ENCODE measurements around the gene AGBL1.

The AGBL1 gene

DNA sequence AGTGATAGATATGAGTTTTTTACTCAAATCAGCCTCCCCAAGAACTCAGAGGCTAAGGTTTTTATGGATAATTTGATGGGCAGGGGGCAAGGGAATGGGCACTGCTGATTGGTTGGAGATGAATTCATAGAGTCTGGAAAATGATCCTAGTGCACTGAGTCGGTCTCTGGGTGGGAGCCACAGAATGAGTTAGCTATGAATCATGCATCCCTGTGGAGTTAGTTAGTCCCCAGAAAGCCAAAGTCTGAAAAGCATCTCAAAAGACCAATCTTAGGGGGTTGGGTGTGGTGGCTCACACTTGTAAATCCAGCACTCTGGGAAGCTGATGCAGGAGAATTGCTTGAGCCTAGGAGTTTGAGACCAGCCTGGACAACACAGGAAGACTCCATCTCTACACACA lies 516.1 kb downstream of the AGBL1 start:
- Histone ChIP-seq H3K4me2 (no peak overlapping the region), H2AFZ (ENCODE audit: low read depth) (no peak overlapping the region), H3K36me3 (ENCODE audit: insufficient read depth) (no peaks in the 10 kb centered on the region), H3K4me3 (IDR thresholded peaks at IDR 0.05; ENCODE audit: insufficient read depth, low read depth, low read length) (no peak overlapping the region), H3K9ac (no peak overlapping the region), H3K27me3 (ENCODE audit: insufficient read depth, low read depth) (no peaks in the 10 kb centered on the region), H3K27ac (no peak overlapping the region), H4K20me1 (ENCODE audit: insufficient read depth) (no peaks in the 10 kb centered on the region), H3K79me2 (ENCODE audit: insufficient read depth, low read depth) (no peaks in the 10 kb centered on the region), H3K4me1 (ENCODE audit: low read depth, poor library complexity, severe bottlenecking) (no peaks in the 10 kb centered on the region)
- TF ChIP-seq, protein P1, sequence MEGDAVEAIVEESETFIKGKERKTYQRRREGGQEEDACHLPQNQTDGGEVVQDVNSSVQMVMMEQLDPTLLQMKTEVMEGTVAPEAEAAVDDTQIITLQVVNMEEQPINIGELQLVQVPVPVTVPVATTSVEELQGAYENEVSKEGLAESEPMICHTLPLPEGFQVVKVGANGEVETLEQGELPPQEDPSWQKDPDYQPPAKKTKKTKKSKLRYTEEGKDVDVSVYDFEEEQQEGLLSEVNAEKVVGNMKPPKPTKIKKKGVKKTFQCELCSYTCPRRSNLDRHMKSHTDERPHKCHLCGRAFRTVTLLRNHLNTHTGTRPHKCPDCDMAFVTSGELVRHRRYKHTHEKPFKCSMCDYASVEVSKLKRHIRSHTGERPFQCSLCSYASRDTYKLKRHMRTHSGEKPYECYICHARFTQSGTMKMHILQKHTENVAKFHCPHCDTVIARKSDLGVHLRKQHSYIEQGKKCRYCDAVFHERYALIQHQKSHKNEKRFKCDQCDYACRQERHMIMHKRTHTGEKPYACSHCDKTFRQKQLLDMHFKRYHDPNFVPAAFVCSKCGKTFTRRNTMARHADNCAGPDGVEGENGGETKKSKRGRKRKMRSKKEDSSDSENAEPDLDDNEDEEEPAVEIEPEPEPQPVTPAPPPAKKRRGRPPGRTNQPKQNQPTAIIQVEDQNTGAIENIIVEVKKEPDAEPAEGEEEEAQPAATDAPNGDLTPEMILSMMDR (conservative IDR thresholded peaks at IDR 0.05; ENCODE audit: low read depth, low read length): no peak

DNA sequence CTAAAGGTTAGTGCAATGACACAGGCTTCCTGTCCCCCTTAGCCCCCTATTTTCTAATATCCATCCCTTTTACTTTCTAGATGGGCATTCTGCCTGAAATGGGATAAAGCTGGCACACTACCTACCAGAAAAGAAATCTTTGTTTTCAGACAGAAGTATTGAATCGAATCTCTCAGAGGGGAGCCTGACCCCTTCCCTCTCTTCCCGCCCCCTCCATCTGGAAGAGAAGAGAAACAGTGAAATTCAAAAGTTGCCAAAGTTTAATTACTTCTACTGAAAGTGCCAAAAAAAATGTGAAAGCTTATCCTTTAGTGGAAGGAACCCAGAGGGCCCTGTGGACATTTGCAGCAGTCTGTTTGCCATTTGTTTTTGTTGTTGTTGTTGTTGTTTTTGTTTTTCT lies 523.8 kb downstream of the AGBL1 start:
- H3K9ac ChIP-seq: no peak overlapping the region
- no peaks in the 10 kb centered on the region for H3K36me3 ChIP-seq (ENCODE audit: insufficient read depth)
- H4K20me1 ChIP-seq (ENCODE audit: insufficient read depth): no peaks in the 10 kb centered on the region
- H3K4me3 ChIP-seq (IDR thresholded peaks at IDR 0.05; ENCODE audit: insufficient read depth, low read depth, low read length): no peak overlapping the region
- no peaks in the 10 kb centered on the region for H3K27me3 ChIP-seq (ENCODE audit: insufficient read depth, low read depth)
- no peaks in the 10 kb centered on the region for H3K4me1 ChIP-seq (ENCODE audit: low read depth, poor library complexity, severe bottlenecking)
- no peaks in the 10 kb centered on the region for H3K79me2 ChIP-seq (ENCODE audit: insufficient read depth, low read depth)
- no peak overlapping the region for H3K4me2 ChIP-seq
- H2AFZ ChIP-seq (ENCODE audit: low read depth): no peak overlapping the region
- TF ChIP-seq, protein P1 (conservative IDR thresholded peaks at IDR 0.05; ENCODE audit: low read depth, low read length): no peak
- no peak overlapping the region for H3K27ac ChIP-seq

DNA sequence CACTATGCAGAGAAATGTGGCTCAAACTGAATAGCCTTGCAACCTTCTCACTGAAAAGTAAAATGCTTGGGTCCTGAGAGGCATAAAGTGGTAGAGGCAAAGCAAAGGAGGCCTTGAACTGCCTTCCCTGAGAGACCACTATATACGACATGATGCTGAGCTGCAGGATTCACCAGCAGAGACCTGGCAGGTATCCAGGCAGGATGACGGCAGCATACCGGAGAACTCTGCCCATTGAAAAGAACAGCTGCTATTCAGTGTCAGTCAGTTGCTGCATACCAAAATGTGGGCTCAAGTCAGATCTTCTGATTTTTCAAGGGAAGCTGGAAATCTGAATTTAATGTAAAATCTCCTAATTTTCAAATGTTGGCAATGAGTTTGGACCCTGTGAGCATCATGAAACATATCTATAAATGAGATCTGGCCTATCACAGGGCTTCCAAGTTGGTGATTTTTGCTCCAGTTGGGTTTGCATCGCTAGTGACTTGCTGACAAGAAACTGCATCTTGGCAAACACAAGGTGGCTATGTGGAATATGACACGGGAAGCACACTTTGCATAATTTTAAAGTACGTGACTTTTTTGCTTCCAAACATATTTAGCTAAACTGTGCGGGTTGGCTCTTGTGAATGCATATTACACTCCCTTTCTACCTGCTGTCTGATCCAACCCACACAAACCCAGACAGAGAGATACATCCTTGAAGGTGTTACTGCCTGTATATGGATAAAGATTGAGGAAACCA lies 529.0 kb downstream of the AGBL1 start:
- Histone ChIP-seq H3K27me3 (ENCODE audit: insufficient read depth, low read depth) (no peaks in the 10 kb centered on the region), H2AFZ (ENCODE audit: low read depth) (no peak overlapping the region), H4K20me1 (ENCODE audit: insufficient read depth) (no peaks in the 10 kb centered on the region), H3K4me2 (no peak overlapping the region), H3K27ac (no peak overlapping the region), H3K4me3 (IDR thresholded peaks at IDR 0.05; ENCODE audit: insufficient read depth, low read depth, low read length) (no peak overlapping the region), H3K36me3 (ENCODE audit: insufficient read depth) (no peaks in the 10 kb centered on the region), H3K9ac (no peak overlapping the region), H3K4me1 (ENCODE audit: low read depth, poor library complexity, severe bottlenecking) (no peaks in the 10 kb centered on the region), H3K79me2 (ENCODE audit: insufficient read depth, low read depth) (no peaks in the 10 kb centered on the region)
- TF ChIP-seq, protein P1 (conservative IDR thresholded peaks at IDR 0.05; ENCODE audit: low read depth, low read length): no peak

DNA sequence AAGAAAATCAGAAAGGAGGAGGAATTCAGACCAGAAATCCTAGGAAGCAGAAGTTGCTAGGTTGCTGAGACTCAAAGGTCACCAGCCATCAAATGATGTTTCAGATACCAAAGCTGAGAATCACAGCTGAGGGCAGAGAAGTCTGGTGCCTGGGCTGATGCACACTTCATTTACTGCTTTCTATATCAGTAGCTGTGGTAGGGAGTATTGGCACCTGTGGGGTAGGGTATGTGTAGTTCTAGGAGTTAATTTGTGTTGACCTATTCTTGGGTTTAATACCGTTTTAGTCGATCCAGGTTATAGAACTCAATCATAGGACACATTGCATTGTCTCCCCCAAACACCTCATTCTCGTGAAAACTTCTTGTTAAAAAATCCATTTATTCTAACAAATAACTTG lies 529.6 kb downstream of the AGBL1 start:
- Histone ChIP-seq H3K4me2 (no peak overlapping the region), H3K36me3 (ENCODE audit: insufficient read depth) (no peaks in the 10 kb centered on the region), H3K4me1 (ENCODE audit: low read depth, poor library complexity, severe bottlenecking) (no peaks in the 10 kb centered on the region), H4K20me1 (ENCODE audit: insufficient read depth) (no peaks in the 10 kb centered on the region), H2AFZ (ENCODE audit: low read depth) (no peak overlapping the region), H3K27ac (no peak overlapping the region), H3K27me3 (ENCODE audit: insufficient read depth, low read depth) (no peaks in the 10 kb centered on the region), H3K79me2 (ENCODE audit: insufficient read depth, low read depth) (no peaks in the 10 kb centered on the region), H3K9ac (no peak overlapping the region), H3K4me3 (IDR thresholded peaks at IDR 0.05; ENCODE audit: insufficient read depth, low read depth, low read length) (no peak overlapping the region)
- TF ChIP-seq, protein P1 (conservative IDR thresholded peaks at IDR 0.05; ENCODE audit: low read depth, low read length): no peak
